OCI-LY1 (cell line): ENCODE measurements around the gene MYRF.

Source experiments
- H2AFZ ChIP-seq: fragments of 200-600 bp; sonication (generic), shearing (Covaris generic); 2 replicates; pipeline ENCODE4 v1.6.0; 2014; ENCODE audit warnings: antibody characterized with exemption, mild to moderate bottlenecking, low read length
- H3F3A ChIP-seq: fragments of 200-600 bp; sonication (generic), shearing (Covaris generic); 2 replicates; pipeline ENCODE4 v1.6.0; 2014; ENCODE audit warnings: mild to moderate bottlenecking, antibody characterized with exemption, low read length, moderate library complexity; ENCODE audit not compliant: insufficient read depth
- H3K27ac ChIP-seq: fragments of 200-600 bp; sonication (generic); 2 replicates; pipeline ENCODE4 v1.5.1; 2014; ENCODE audit warnings: low read length, mixed run types, mild to moderate bottlenecking, low read depth; ENCODE audit not compliant: poor library complexity, severe bottlenecking
- H3K27me3 ChIP-seq: fragments of 200-600 bp; sonication (generic); 2 replicates; pipeline ENCODE4 v1.6.0; 2014; ENCODE audit warnings: antibody characterized with exemption, mild to moderate bottlenecking, low read length, moderate library complexity; ENCODE audit not compliant: insufficient read depth
- H3K36me3 ChIP-seq: fragments of 200-600 bp; sonication (generic); 2 replicates; pipeline ENCODE4 v1.6.1; 2014; ENCODE audit warnings: mild to moderate bottlenecking, antibody characterized with exemption, low read length, moderate library complexity, mixed read lengths; ENCODE audit not compliant: insufficient read depth
- H3K4me1 ChIP-seq: fragments of 200-600 bp; sonication (generic); 2 replicates; pipeline ENCODE4 v1.5.1; 2014; ENCODE audit warnings: mild to moderate bottlenecking, low read length, moderate library complexity; ENCODE audit not compliant: insufficient read depth, severe bottlenecking
- H3K4me2 ChIP-seq: fragments of 200-600 bp; sonication (generic), shearing (Covaris generic); 2 replicates; pipeline ENCODE4 v1.6.1; 2014; ENCODE audit warnings: low read length
- H3K4me3 ChIP-seq: fragments of 200-600 bp; sonication (generic); 2 replicates; pipeline ENCODE4 v1.5.1; 2014; ENCODE audit warnings: low read length, low read depth, mild to moderate bottlenecking, mixed read lengths; ENCODE audit not compliant: poor library complexity, severe bottlenecking
- H3K79me2 ChIP-seq: fragments of 200-600 bp; shearing (Covaris generic); 2 replicates; pipeline ENCODE4 v1.6.1; 2016; ENCODE audit warnings: mixed run types, low read length, mixed read lengths; ENCODE audit not compliant: insufficient read depth
- H3K9ac ChIP-seq: fragments of 200-600 bp; sonication (generic), shearing (Covaris generic); 2 replicates; pipeline ENCODE4 v1.6.1; 2014; ENCODE audit warnings: mild to moderate bottlenecking, low read length, mixed read lengths
- H3K9me2 ChIP-seq: fragments of 200-600 bp; sonication (generic), shearing (Covaris generic); 2 replicates; pipeline ENCODE4 v1.6.1; 2014; ENCODE audit warnings: low read depth, mild to moderate bottlenecking, low read length, mixed read lengths
- H3K9me3 ChIP-seq: fragments of 200-600 bp; shearing (Covaris generic); 2 replicates; pipeline ENCODE4 v1.6.1; 2014; ENCODE audit warnings: low read length, mixed read lengths
- H4K20me1 ChIP-seq: fragments of 200-600 bp; sonication (generic), shearing (Covaris generic); 2 replicates; pipeline ENCODE4 v1.6.0; 2016; ENCODE audit warnings: mild to moderate bottlenecking, low read length; ENCODE audit not compliant: insufficient read depth
- EZH2 ChIP-seq: fragments of 200-600 bp; sonication (generic), shearing (Covaris generic); IDR thresholded peaks from 2 replicates; pipeline ENCODE4 v1.8.0; 2017; ENCODE audit warnings: borderline replicate concordance, mixed run types, mild to moderate bottlenecking, antibody characterized with exemption, low read length, moderate library complexity, mixed read lengths
- TF ChIP-seq, protein P1 (sequence below): fragments of 200-600 bp; sonication (generic), shearing (Covaris generic); IDR thresholded peaks from 2 replicates; pipeline ENCODE4 v1.5.1; 2017; ENCODE audit warnings: mild to moderate bottlenecking, antibody characterized with exemption, low read length, moderate library complexity, mixed read lengths

MYRF gene

DNA sequence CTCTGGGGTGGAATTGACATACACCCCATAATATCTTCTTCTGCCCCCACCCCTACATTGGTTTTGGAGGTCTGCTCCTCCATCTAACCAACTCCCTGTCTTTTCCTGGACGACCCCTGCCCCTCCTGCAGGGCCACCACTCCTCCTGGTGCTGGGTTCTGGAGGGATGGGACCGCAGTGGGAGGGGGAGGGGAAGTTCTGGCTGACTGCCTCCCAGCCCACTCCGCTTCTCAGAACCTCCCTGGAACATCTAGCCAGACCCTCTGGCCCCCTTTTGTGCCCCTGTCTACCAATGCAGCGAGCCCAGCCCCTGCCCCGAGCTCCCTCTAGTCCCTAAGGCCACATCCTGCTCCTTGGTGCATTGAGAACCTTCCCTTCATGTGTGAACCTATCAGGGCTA lies 1.2 kb downstream of the MYRF start:
- H2AFZ ChIP-seq, result no peak overlapping the region
- H3K9me3 ChIP-seq, result no peaks in the 10 kb centered on the region
- no peaks in the 10 kb centered on the region for H3F3A ChIP-seq
- H3K4me2 ChIP-seq, result no peak overlapping the region
- H3K9me2 ChIP-seq, result no peaks in the 10 kb centered on the region
- no peaks in the 10 kb centered on the region for H3K79me2 ChIP-seq
- H3K36me3 ChIP-seq, result no peaks in the 10 kb centered on the region
- H3K27me3 ChIP-seq, result peaks cover 13% of the 10 kb centered on the region
- no peak overlapping the region for H3K4me3 ChIP-seq
- no peaks in the 10 kb centered on the region for H4K20me1 ChIP-seq
- TF ChIP-seq EZH2, result no peak
- TF ChIP-seq, protein P1, sequence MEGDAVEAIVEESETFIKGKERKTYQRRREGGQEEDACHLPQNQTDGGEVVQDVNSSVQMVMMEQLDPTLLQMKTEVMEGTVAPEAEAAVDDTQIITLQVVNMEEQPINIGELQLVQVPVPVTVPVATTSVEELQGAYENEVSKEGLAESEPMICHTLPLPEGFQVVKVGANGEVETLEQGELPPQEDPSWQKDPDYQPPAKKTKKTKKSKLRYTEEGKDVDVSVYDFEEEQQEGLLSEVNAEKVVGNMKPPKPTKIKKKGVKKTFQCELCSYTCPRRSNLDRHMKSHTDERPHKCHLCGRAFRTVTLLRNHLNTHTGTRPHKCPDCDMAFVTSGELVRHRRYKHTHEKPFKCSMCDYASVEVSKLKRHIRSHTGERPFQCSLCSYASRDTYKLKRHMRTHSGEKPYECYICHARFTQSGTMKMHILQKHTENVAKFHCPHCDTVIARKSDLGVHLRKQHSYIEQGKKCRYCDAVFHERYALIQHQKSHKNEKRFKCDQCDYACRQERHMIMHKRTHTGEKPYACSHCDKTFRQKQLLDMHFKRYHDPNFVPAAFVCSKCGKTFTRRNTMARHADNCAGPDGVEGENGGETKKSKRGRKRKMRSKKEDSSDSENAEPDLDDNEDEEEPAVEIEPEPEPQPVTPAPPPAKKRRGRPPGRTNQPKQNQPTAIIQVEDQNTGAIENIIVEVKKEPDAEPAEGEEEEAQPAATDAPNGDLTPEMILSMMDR, result no peak
- H3K9ac ChIP-seq, result no peak overlapping the region
- no peak overlapping the region for H3K27ac ChIP-seq
- no peaks in the 10 kb centered on the region for H3K4me1 ChIP-seq

DNA sequence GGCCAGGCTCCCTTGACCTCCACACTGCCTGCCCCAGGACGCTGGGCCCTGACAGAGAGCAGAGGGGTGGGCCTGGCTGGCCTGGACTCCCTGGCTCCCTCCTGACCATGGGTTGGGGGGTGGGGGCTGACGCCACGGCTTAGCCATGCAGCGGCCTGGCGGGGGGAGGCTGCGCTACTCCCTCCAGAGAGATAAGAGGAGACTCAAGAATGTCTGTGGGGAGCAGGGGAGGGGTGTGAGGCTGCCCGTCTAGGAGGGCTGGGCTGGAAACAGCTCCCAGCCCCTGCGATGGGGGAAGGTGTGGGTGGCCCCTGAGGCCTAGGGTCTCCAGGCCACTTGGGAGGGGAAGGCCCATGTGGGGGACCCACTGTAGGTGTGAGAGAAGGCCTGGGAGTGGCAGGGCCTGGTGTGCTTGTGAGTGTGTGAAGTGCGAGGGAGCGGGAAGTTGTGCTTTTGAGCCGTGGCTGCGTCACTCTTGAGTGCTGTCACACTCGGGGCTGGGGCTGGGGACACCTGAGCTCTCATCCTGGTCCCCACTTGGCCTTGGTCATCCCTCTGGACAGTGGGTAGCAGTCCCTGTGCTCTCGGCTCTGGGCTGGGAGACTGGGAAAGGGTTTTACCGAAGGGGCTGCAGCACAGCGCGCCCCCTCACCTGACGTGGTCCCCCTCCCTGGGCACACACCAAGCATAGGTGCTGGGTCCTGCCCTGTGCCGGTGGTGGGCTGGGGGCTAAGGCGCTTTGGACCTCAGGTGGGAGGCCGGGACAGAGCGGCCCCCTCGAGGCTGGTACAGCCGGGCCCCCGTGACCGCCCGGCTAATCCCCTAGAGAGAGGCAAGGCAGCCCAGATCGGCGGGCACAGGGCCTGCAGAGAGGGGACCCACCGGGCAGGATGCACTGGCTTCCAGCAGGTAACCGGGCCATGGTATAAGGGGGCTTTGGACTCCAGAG lies 2.4 kb downstream of the MYRF start:
- no peak overlapping the region for H3K27ac ChIP-seq
- TF ChIP-seq, protein P1, result no peak
- no peak for TF ChIP-seq EZH2
- H3K4me2 ChIP-seq, result no peak overlapping the region
- no peaks in the 10 kb centered on the region for H3F3A ChIP-seq
- no peak overlapping the region for H2AFZ ChIP-seq
- H3K9ac ChIP-seq, result no peak overlapping the region
- no peak overlapping the region for H3K4me3 ChIP-seq
- no peaks in the 10 kb centered on the region for H3K36me3 ChIP-seq
- H3K4me1 ChIP-seq, result no peaks in the 10 kb centered on the region
- no peaks in the 10 kb centered on the region for H3K79me2 ChIP-seq
- no peaks in the 10 kb centered on the region for H3K9me3 ChIP-seq
- H4K20me1 ChIP-seq, result no peaks in the 10 kb centered on the region
- H3K9me2 ChIP-seq, result no peaks in the 10 kb centered on the region
- peaks cover 13% of the 10 kb centered on the region for H3K27me3 ChIP-seq

DNA sequence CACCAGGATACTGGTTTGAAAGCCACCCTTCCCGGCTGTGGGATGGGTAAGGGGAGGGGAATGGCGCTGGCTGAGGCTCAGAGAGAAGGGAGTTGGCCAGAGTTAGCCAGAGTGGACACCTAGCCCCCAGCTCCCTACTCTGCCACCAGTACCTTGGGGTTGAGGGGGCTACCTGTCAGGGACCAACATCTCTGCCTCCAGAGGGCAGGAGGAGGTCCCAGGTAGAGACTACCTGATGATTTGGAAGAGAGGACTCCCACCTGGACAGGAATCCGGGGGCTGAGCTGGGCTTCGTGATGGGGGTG lies 3.7 kb downstream of the MYRF start:
- Histone ChIP-seq H3K4me1 (no peaks in the 10 kb centered on the region), H3F3A (no peaks in the 10 kb centered on the region), H3K4me3 (no peak overlapping the region), H3K9me2 (no peaks in the 10 kb centered on the region), H3K36me3 (no peaks in the 10 kb centered on the region), H3K9me3 (no peaks in the 10 kb centered on the region), H4K20me1 (no peaks in the 10 kb centered on the region), H3K79me2 (no peaks in the 10 kb centered on the region), H3K4me2 (no peak overlapping the region), H2AFZ (no peak overlapping the region), H3K27ac (no peak overlapping the region), H3K9ac (no peak overlapping the region), H3K27me3 (peaks cover 8% of the 10 kb centered on the region)
- TF ChIP-seq EZH2, result no peak
- TF ChIP-seq, protein P1, result no peak
